HG02943 (cell line): ENCODE results near the gene LAX1.
A peak's percentile ranks its signal among the peaks of the same experiment; 100 is the strongest.
"Not testable (repeated sequence)": the region's sequence is repeated elsewhere in the genome, so short reads cannot be mapped to it uniquely, and the experiment has no call there.

ENCODE experiments used
- ATAC-seq: cut with Tn5 transposase; IDR thresholded peaks from one replicate; pipeline ENCODE4 v1.9.1; 2021; ENCODE audit warnings: mild to moderate bottlenecking, low read depth, moderate library complexity; ENCODE audit not compliant: unreplicated experiment

Gene LAX1

GRCh38 chr1:203765029-203765837 is at the start of gene LAX1:
Gene LAX1 (plus strand): TSS chr1:203765183. CDS start chr1:203765566, 383 bp downstream.
- peak; percentile 68 for ATAC-seq

- ATAC-seq = no peak
Observed at GRCh38 chr1:203717120-203717519, 47.9 kb upstream of the LAX1 start.

GRCh38 chr1:203720242-203720641 is 44.7 kb upstream of the LAX1 start:
- ATAC-seq = no peak

GRCh38 chr1:203722909-203723308 is 42.1 kb upstream of the LAX1 start:
- ATAC-seq = no peak

GRCh38 chr1:203726417-203726867 is 38.5 kb upstream of the LAX1 start:
- ATAC-seq = no peak

- no peak for ATAC-seq
Observed at GRCh38 chr1:203733009-203733863, 31.7 kb upstream of the LAX1 start.

- ATAC-seq = no peak
Observed at GRCh38 chr1:203742436-203742835, 22.5 kb upstream of the LAX1 start.

- no peak for ATAC-seq
Observed at GRCh38 chr1:203743091-203743571, 21.9 kb upstream of the LAX1 start.

GRCh38 chr1:203744075-203744972 is 20.7 kb upstream of the LAX1 start:
- ATAC-seq = no peak

GRCh38 chr1:203746281-203746680 is 18.7 kb upstream of the LAX1 start:
- ATAC-seq = no peak

- ATAC-seq = no peak
Observed at GRCh38 chr1:203751051-203751450, 13.9 kb upstream of the LAX1 start.

GRCh38 chr1:203751618-203752361 is 13.2 kb upstream of the LAX1 start:
- ATAC-seq = not testable (repeated sequence)

GRCh38 chr1:203754455-203754864 is 10.5 kb upstream of the LAX1 start:
- peak; percentile 50 for ATAC-seq

- ATAC-seq = no peak
Observed at GRCh38 chr1:203756036-203756435, 8.9 kb upstream of the LAX1 start.

- ATAC-seq = not testable (repeated sequence)
Observed at GRCh38 chr1:203758749-203759148, 6.2 kb upstream of the LAX1 start.

GRCh38 chr1:203760506-203760905 is 4.5 kb upstream of the LAX1 start:
- no peak for ATAC-seq

GRCh38 chr1:203761958-203762357 is 3.0 kb upstream of the LAX1 start:
- ATAC-seq = not testable (repeated sequence)

- ATAC-seq = no peak
Observed at GRCh38 chr1:203763505-203763904, 1.5 kb upstream of the LAX1 start.
